Measurements from ENCODE around the gene PISD. TPM values are rescaled to one million over a fixed set of nuclear protein-coding genes. Genes with fewer than 3 reads are reported as not detected.

The PISD gene
- total RNA-seq, 2 donors from 2014 or later = 35.1 to 91.2 TPM

DNA sequence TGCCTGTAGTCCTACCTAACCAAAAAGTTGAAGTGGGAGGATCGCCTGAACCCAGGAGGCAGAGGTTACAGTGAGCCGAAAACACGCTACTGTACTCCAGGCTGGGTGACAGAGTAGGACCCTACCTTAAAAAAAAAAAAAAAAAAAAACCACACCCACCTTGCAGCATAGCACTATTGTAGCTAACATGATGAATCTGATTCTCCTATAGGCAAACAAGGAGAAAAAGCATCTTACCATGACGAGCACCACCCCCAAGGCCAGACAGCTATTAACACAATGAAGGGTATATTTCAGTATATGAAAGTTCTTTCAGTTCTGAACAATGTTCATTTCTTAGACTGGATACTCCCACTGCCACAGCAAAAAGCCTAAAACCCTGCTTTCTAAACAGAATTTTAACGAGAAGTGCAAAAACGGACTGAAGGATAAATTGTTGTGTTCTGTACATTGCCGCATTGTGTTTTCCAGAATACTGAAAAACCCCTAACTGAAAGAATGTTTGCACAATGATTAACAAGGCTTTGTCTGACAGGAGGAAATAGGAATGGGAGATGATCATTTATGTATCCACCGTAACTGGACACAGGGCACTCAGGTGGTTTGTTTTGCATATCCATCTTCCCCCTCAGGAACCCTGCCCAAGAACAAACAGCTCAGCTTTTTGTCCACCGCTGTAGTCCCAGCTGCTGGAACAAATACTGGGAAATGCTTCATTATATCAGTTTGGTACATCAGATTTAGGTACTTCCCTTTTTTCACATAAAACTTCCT, 8.9 kb downstream of the PISD start:
- no peak for DNase-seq (ENCODE audit: low spot score)
- WGBS = 49% methylated on average over 9 of the region's 9 CpGs
- intact Hi-C loops (cut with DNase I) = no loop called here
- Histone ChIP-seq H3K9me3 (no peaks in the 10 kb centered on the region), H3K27me3 (replicated peaks; ENCODE audit: insufficient read depth) (no peaks in the 10 kb centered on the region), H3K4me1 (replicated peaks) (no peaks in the 10 kb centered on the region), H3K36me3 (no peaks in the 10 kb centered on the region), H3K27ac (no peak overlapping the region), H3K4me3 (no peak overlapping the region)
- TF ChIP-seq POLR2A (IDR thresholded peaks at IDR 0.05) (no peak), POLR2AphosphoS5 (IDR thresholded peaks at IDR 0.05) (no peak)
- TF ChIP-seq, protein P1, sequence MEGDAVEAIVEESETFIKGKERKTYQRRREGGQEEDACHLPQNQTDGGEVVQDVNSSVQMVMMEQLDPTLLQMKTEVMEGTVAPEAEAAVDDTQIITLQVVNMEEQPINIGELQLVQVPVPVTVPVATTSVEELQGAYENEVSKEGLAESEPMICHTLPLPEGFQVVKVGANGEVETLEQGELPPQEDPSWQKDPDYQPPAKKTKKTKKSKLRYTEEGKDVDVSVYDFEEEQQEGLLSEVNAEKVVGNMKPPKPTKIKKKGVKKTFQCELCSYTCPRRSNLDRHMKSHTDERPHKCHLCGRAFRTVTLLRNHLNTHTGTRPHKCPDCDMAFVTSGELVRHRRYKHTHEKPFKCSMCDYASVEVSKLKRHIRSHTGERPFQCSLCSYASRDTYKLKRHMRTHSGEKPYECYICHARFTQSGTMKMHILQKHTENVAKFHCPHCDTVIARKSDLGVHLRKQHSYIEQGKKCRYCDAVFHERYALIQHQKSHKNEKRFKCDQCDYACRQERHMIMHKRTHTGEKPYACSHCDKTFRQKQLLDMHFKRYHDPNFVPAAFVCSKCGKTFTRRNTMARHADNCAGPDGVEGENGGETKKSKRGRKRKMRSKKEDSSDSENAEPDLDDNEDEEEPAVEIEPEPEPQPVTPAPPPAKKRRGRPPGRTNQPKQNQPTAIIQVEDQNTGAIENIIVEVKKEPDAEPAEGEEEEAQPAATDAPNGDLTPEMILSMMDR (IDR thresholded peaks at IDR 0.05) = no peak

DNA sequence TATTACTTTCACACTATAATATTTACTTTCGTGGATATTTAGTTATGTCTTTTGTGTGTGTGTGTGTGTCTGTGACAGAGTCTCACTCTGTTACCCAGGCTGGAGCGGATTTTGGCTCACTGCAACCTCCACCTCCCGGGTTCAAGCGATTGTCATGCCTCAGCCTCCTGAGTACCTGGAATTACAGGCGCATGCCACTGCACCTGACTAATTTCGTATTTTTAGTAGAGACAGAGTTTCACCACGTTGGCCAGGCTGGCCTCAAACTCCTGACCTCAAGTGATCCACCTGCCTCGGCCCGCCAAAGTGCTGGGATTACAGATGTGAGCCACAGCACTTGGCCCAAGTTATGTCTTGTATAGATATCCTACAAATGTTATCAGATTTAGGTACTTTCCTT, 9.9 kb downstream of the PISD start:
- Histone ChIP-seq H3K4me1 (replicated peaks) (no peaks in the 10 kb centered on the region), H3K4me3 (no peak overlapping the region), H3K27ac (no peak overlapping the region), H3K27me3 (replicated peaks; ENCODE audit: insufficient read depth) (no peaks in the 10 kb centered on the region), H3K36me3 (no peaks in the 10 kb centered on the region), H3K9me3 (no peaks in the 10 kb centered on the region)
- no peak for DNase-seq (ENCODE audit: low spot score)
- intact Hi-C loops (cut with DNase I) = no loop called here
- 74% methylated on average over 9 of the region's 9 CpGs for WGBS
- TF ChIP-seq POLR2A (IDR thresholded peaks at IDR 0.05) (no peak), POLR2AphosphoS5 (IDR thresholded peaks at IDR 0.05) (no peak)
- TF ChIP-seq, protein P1 (IDR thresholded peaks at IDR 0.05) = no peak

DNA sequence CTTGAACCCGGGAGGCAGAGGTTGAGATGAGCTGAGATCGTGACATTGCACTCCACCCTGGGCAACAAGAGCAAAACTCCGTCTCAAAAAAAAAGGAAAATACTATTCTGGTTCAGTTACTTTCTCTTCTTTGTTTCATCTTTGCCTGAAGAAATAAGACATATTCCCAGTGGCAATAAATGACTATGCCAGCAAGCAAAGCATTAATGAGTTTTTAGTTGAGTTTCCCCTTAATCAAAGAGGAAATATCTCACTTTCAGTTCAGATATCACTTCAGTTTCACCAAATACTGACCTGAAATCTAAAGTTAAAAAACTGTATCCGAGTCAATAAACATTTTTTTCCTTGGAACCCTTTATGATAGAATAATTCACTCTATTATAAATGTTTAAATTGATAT, 10.4 kb downstream of the PISD start:
- no peak for DNase-seq (ENCODE audit: low spot score)
- no peaks in the 10 kb centered on the region for H3K9me3 ChIP-seq
- H3K27me3 ChIP-seq (replicated peaks; ENCODE audit: insufficient read depth) = no peaks in the 10 kb centered on the region
- H3K36me3 ChIP-seq = no peaks in the 10 kb centered on the region
- intact Hi-C loops (cut with DNase I) = no loop called here
- no peak overlapping the region for H3K27ac ChIP-seq
- TF ChIP-seq POLR2A (IDR thresholded peaks at IDR 0.05) (no peak), POLR2AphosphoS5 (IDR thresholded peaks at IDR 0.05) (no peak)
- TF ChIP-seq, protein P1 (IDR thresholded peaks at IDR 0.05) = no peak
- H3K4me1 ChIP-seq (replicated peaks) = no peaks in the 10 kb centered on the region
- WGBS = 86% methylated on average over 4 of the region's 4 CpGs
- no peak overlapping the region for H3K4me3 ChIP-seq

- H3K36me3 ChIP-seq = no peaks in the 10 kb centered on the region
- H3K27me3 ChIP-seq (replicated peaks; ENCODE audit: insufficient read depth) = no peaks in the 10 kb centered on the region
- no peaks in the 10 kb centered on the region for H3K4me1 ChIP-seq (replicated peaks)
- 63% methylated on average over 6 of the region's 6 CpGs for WGBS
- intact Hi-C loops (cut with DNase I) = no loop called here
- TF ChIP-seq, protein P1 (IDR thresholded peaks at IDR 0.05) = no peak
- TF ChIP-seq POLR2AphosphoS5 (IDR thresholded peaks at IDR 0.05) (no peak), POLR2A (IDR thresholded peaks at IDR 0.05) (no peak)
- no peak overlapping the region for H3K4me3 ChIP-seq
- DNase-seq (ENCODE audit: low spot score) = no peak
- H3K27ac ChIP-seq = no peak overlapping the region
- H3K9me3 ChIP-seq = no peaks in the 10 kb centered on the region
Observed at GRCh38 chr22:31650391-31650790, 11.6 kb downstream of the PISD start.
